A673 (cell line): ENCODE data around the gene FIBIN. TPM values are rescaled to one million over a fixed set of nuclear protein-coding genes. Genes with fewer than 3 reads are reported as not detected.
A peak's percentile ranks its signal among the peaks of the same experiment; 100 is the strongest.
"Not testable (repeated sequence)": the region's sequence is repeated elsewhere in the genome, so short reads cannot be mapped to it uniquely, and the experiment has no call there.

Experiments
- BruUV-seq: library from RNA; stranded (reverse); fragments of 400-500 nt; replicated peaks from 2 replicates; lab custom pipeline; 2021; lab: Mats Ljungman, UMichigan
- CTCF ChIA-PET: fragments of 300-600 bp; sonication (Branson Sonifier 250); formaldehyde crosslinking; loops from one replicate; lab custom pipeline; 2022; ENCODE audit warnings: antibody characterized with exemption; lab: Charles Lee
- POLR2A ChIA-PET: fragments of 300-600 bp; sonication (Branson Sonifier 250); formaldehyde crosslinking; loops from one replicate; lab custom pipeline; 2022; ENCODE audit warnings: antibody characterized with exemption; ENCODE audit not compliant: low non-redundant PET; lab: Charles Lee
- DNase-seq: peaks from one replicate; pipeline ENCODE4 v3.0.0-alpha.2; 2015; ENCODE audit warnings: low spot score
- H3K27ac ChIP-seq: fragments of 200-600 bp; sonication (generic); 2 replicates; pipeline ENCODE4 v1.5.1; 2016; ENCODE audit warnings: mixed run types, low read depth, mild to moderate bottlenecking, mixed read lengths, antibody characterized with exemption, low read length; ENCODE audit not compliant: poor library complexity, severe bottlenecking
- H3K27me3 ChIP-seq: fragments of 200-600 bp; sonication (generic); replicated peaks from 2 replicates; pipeline ENCODE4 v1.6.1; 2017; ENCODE audit warnings: mixed run types, low read depth, mild to moderate bottlenecking, mixed read lengths, antibody characterized with exemption, low read length; ENCODE audit not compliant: insufficient read depth, poor library complexity
- H3K36me3 ChIP-seq: fragments of 200-600 bp; sonication (generic); 2 replicates; pipeline ENCODE4 v1.6.1; 2016; ENCODE audit warnings: mixed run types, mild to moderate bottlenecking, mixed read lengths, antibody characterized with exemption, low read length; ENCODE audit not compliant: insufficient read depth, poor library complexity, severe bottlenecking
- H3K4me1 ChIP-seq: fragments of 200-600 bp; sonication (generic); 2 replicates; pipeline ENCODE4 v1.6.1; 2017; ENCODE audit warnings: mixed run types, mild to moderate bottlenecking, mixed read lengths, antibody characterized with exemption, low read length; ENCODE audit not compliant: insufficient read depth, poor library complexity, severe bottlenecking
- H3K4me3 ChIP-seq: fragments of 200-600 bp; sonication (generic); 2 replicates; pipeline ENCODE4 v1.5.1; 2016; ENCODE audit warnings: low read depth, mixed run types, mild to moderate bottlenecking, mixed read lengths, low read length; ENCODE audit not compliant: poor library complexity, severe bottlenecking
- H3K9me3 ChIP-seq: fragments of 200-600 bp; sonication (generic); 2 replicates; pipeline ENCODE4 v1.6.1; 2016; ENCODE audit warnings: mixed run types, low read depth, mild to moderate bottlenecking, mixed read lengths, antibody characterized with exemption, low read length; ENCODE audit not compliant: poor library complexity, severe bottlenecking
- CTCF ChIP-seq: fragments of 300-800, 200-600 bp; sonication (generic); conservative IDR thresholded peaks from 2 replicates; pipeline ENCODE4 v1.5.1; 2017; ENCODE audit warnings: low read depth, mild to moderate bottlenecking, antibody characterized with exemption, low read length, moderate library complexity, mixed read lengths
- EZH2 ChIP-seq: fragments of 200-600 bp; sonication (generic); IDR thresholded peaks from 2 replicates; pipeline ENCODE4 v1.6.1; 2017; ENCODE audit warnings: borderline replicate concordance, low read depth, mild to moderate bottlenecking, mixed read lengths, antibody characterized with exemption, low read length; ENCODE audit not compliant: poor library complexity, severe bottlenecking
- intact Hi-C: fragments of 100-400 bp; cut with micrococcal nuclease; formaldehyde crosslinking; loops from one replicate; pipeline ENCODE4 v1.10.0; 2022; ENCODE audit not compliant: unreplicated experiment
- total RNA-seq: library from RNA; stranded (reverse); gene quantifications from 2 replicates; pipeline ENCODE4 v1.2.3, GENCODE V29; 2021

Gene FIBIN
- total RNA-seq, 1 experiment from 2014 or later = 0.15 TPM

GRCh38 chr11:26976389-26976788, 17.5 kb upstream of the FIBIN start:
- H3K27me3 ChIP-seq = peaks cover 10% of the 10 kb centered on the region
- H3K4me3 ChIP-seq = no peak overlapping the region
- ChIA-PET CTCF (no interaction called here), POLR2A (no interaction called here)
- BruUV-seq = no TSS peak
- intact Hi-C loops = no loop called here
- DNase-seq = peak; percentile 48
- no peaks in the 10 kb centered on the region for H3K36me3 ChIP-seq
- no peak overlapping the region for H3K27ac ChIP-seq
- TF ChIP-seq EZH2 = no peak
- TF ChIP-seq CTCF = no peak
- no peaks in the 10 kb centered on the region for H3K4me1 ChIP-seq
- H3K9me3 ChIP-seq = peaks cover 10% of the 10 kb centered on the region

- CTCF ChIA-PET = interaction anchor here (0.5 kb wide), 1 partner anchor 14 kb away, joined by 6 read pairs; no protein-coding TSS in a partner anchor
- not testable (repeated sequence) for H3K4me1 ChIP-seq
Observed at GRCh38 chr11:26977209-26977608, 16.7 kb upstream of the FIBIN start.

GRCh38 chr11:26983645-26984044, 10.3 kb upstream of the FIBIN start:
- H3K27me3 ChIP-seq = peaks cover 36% of the 10 kb centered on the region
- BruUV-seq = no TSS peak
- intact Hi-C loops = no loop called here
- H3K4me1 ChIP-seq = no peaks in the 10 kb centered on the region
- TF ChIP-seq CTCF = no peak
- TF ChIP-seq EZH2 = no peak
- H3K9me3 ChIP-seq = peaks cover 10% of the 10 kb centered on the region
- H3K4me3 ChIP-seq = no peak overlapping the region
- ChIA-PET CTCF (no interaction called here), POLR2A (no interaction called here)
- H3K27ac ChIP-seq = no peak overlapping the region
- DNase-seq = no peak
- H3K36me3 ChIP-seq = no peaks in the 10 kb centered on the region

More at GRCh38 chr11:26977209-26977608, 16.7 kb upstream of the FIBIN start:
- peaks cover 10% of the 10 kb centered on the region for H3K9me3 ChIP-seq
- DNase-seq, intact Hi-C loops, H3K27ac ChIP-seq, POLR2A ChIA-PET, H3K36me3 ChIP-seq, BruUV-seq, H3K4me3 ChIP-seq: not testable (repeated sequence)
- peaks cover 18% of the 10 kb centered on the region for H3K27me3 ChIP-seq

- H3K27ac ChIP-seq = no peak overlapping the region
- TF ChIP-seq EZH2 (no peak), CTCF (no peak)
- H3K36me3 ChIP-seq = no peaks in the 10 kb centered on the region
- intact Hi-C loops = no loop called here
- H3K4me3 ChIP-seq = no peak overlapping the region
- no peak for DNase-seq
- ChIA-PET POLR2A (no interaction called here), CTCF (no interaction called here)
- no peaks in the 10 kb centered on the region for H3K4me1 ChIP-seq
- H3K27me3 ChIP-seq = peaks cover 53% of the 10 kb centered on the region
- no peaks in the 10 kb centered on the region for H3K9me3 ChIP-seq
- BruUV-seq = no TSS peak
Observed at GRCh38 chr11:26985470-26985869, 8.4 kb upstream of the FIBIN start.
